ENCODE measurements around the gene DENND1C.

The DENND1C gene

DNA sequence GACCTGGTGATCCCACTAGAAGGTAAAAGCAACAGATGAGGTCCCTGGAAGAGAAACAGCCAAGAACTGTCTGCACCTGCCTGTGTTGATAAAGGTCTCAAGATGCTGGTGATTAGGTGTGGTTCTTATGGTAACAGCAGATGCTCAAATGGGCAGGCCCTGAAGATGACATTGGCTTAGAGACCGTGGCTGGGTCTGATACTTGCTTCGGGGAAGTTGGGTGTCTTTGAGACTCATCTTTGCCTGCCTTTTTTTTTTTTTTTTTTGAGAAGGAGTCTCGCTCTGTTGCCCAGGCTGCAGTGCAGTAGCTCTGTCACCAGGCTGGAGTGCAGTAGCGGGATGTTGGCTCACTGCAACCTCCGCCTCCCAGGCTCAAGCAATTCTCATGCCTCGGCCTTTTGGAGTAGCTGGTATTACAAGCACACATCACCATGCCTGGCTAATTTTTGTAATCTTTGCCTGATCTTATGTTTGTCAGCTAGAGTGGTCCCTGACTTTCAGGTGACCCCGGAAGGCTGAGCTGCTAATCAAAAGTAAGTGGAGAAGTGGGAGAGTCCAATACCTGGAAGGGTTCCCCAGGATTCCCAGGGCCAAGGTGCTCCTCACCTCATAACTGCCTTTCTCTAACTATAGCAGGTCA lies 29.9 kb downstream of the DENND1C start:
- TF ChIP-seq CTCF (IDR thresholded peaks at IDR 0.05), result no peak
- no peak for DNase-seq (ENCODE audit: low spot score)
- H3K4me3 ChIP-seq, result no peak overlapping the region
- no peak overlapping the region for H3K27ac ChIP-seq

GRCh38 chr19:6450166-6450565 lies 31.4 kb downstream of the DENND1C start:
- DNase-seq (ENCODE audit: low spot score), result no peak
- Histone ChIP-seq H3K4me3 (no peak overlapping the region), H3K27ac (no peak overlapping the region)
- no peak for TF ChIP-seq CTCF (IDR thresholded peaks at IDR 0.05)

DNA sequence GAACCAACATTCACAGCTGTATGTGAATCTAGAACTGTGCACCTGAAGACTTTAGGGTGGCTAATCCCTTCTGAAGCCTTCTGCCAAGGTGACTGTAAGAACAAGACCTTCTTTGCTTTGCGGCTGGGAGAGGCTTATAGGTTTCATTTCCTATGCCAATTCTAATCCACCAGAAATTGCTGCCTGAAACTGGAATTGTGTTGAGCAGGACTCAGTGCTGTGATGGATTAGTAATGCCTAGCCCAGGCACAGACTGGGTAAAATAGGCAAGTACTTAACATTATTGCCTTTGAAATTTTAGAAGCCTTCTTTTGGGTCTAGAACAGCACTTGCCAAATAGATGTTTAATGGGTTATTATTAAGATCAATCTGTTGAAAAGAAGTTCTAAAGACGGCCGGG lies 33.5 kb downstream of the DENND1C start:
- no peak overlapping the region for H3K27ac ChIP-seq
- no peak overlapping the region for H3K4me3 ChIP-seq
- no peak for DNase-seq (ENCODE audit: low spot score)
- TF ChIP-seq CTCF (IDR thresholded peaks at IDR 0.05), result no peak

DNA sequence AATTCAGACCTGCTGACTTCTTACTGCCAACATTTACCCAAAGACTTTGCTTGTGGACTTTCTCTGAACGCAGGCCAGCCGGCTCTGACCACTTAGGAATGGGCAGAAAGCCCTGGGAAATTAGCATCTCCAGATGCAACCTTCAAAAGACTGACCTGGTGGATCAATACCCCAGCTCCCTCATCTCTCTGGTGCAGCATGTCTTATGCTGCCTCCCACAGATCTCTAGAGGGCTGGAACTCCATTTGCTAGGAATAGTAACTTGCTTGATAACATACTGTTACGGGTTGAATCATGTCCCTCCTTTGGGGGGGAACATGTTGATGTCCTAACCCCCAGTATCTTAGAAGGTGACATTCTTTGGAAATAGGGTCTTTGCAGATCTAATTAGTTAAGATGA lies 35.1 kb downstream of the DENND1C start:
- no peak for TF ChIP-seq CTCF (IDR thresholded peaks at IDR 0.05)
- Histone ChIP-seq H3K27ac (no peak overlapping the region), H3K4me3 (no peak overlapping the region)
- DNase-seq (ENCODE audit: low spot score), result no peak

DNA sequence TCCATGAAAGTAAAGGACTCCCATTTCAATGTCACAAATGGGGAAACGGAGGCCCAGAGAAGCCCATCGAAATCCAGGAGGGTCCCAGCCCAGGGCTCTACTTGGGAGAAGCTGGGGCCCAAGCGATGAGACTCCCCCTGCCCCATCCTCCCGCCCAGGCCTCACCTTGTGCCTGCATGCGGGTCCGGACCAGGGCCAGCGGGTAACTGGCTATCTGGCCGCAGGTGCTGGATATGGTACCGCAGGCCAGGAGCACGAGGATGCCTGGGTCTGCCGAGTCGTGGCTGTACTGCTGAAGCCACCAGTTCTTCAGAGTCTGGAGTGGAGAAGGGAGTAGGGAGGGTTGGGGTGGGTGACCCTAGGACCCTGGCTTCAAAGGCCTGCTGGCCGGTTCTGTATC lies 37.6 kb downstream of the DENND1C start:
- TF ChIP-seq CTCF (IDR thresholded peaks at IDR 0.05), result no peak
- no peak for DNase-seq (ENCODE audit: low spot score)
- Histone ChIP-seq H3K4me3 (no peak overlapping the region), H3K27ac (no peak overlapping the region)

DNA sequence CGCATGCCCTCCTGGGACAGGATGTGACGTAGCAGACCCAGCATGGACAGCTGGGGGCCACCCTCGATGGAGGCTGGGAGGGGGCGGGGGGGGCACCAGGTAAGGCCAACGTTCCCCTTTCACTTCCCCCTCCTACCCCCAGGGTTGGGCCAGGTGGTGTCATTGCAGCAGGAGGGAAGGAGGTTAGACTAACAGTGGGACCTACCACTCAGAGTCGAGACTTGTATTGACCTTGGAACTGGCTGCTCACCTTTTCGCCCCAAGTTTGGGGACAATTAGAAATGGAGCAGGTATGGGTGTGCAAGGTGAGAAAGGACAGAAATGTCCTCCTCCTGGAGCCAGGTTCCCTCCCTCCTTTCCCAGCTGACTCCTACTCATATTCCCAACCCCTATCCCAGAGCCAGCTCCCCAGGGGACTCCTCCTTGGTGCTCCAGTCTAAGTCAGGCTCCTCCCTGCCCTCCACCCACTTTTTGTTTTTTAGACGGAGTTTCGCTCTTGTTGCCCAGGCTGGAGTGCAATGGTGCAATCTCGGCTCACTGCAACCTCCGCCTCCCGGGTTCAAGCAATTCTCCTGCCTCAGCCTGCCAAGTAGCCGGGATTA lies 39.4 kb downstream of the DENND1C start:
- no peak for DNase-seq (ENCODE audit: low spot score)
- no peak for TF ChIP-seq CTCF (IDR thresholded peaks at IDR 0.05)
- no peak overlapping the region for H3K27ac ChIP-seq
- no peak overlapping the region for H3K4me3 ChIP-seq

DNA sequence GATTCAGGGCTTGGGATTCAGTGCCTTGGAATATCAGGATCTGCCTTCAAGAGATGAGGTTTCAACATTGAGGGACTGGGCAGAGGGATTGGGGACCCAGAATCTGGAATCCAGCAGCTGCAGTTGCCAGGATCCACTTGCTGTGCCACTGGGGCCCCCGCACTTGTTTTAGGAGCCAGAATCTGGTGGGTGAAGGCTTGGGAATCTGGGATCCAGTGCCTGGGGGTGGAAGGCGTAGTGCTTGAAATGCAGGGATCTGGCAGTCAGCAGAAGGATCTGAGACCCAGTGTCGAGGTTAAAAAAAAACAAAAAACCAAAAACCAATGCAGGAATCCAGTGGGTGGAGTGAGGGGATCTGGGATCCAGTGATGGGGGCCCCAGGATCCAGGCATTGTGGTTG lies 40.7 kb downstream of the DENND1C start:
- Histone ChIP-seq H3K4me3 (no peak overlapping the region), H3K27ac (no peak overlapping the region)
- no peak for TF ChIP-seq CTCF (IDR thresholded peaks at IDR 0.05)
- no peak for DNase-seq (ENCODE audit: low spot score)
